Cardiac fibroblast (primary cell): ENCODE data around the gene PODXL.

ENCODE experiments used
- DNase-seq, 2 donors: peaks; one replicate each; pipeline versions ENCODE4 v3.0.0 to v3.0.0-alpha.2; 2010; ENCODE audit warnings: low read depth in 2 of 2
- H3K4me3 ChIP-seq, 2 donors: replicated peaks in 1 of 2; 1 replicate in 1 of 2; 2 replicates in 1 of 2; pipeline ENCODE4 v1.5.1; 2011; ENCODE audit warnings: low read depth in 2 of 2, low read length in 2 of 2, mild to moderate bottlenecking in 2 of 2, moderate library complexity in 1 of 2
- TF ChIP-seq, protein P1 (sequence below): IDR thresholded peaks from one replicate; pipeline ENCODE4 v1.5.1; 2011; ENCODE audit warnings: low read depth, mild to moderate bottlenecking, low read length, inconsistent platforms

Gene PODXL

DNA sequence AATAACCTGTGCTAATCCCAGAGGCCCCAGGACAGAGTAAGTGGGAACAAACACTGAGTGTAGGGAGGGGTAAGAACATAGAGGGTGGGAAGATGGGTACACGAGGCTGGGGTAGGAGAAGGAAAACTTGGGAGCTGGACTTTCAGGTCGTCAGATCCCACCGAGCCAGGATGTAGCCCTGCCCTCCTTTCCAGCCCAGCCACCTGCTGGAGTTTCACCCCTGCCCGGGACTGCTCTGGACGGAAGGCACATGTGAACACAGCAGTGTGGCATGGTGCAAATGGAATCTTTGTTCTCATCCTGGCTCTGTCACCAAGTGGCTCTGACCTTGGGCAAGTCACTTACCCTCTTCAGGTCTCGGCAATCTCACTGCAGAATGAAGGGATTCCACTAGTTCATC is 52.8 kb downstream of the PODXL start:
- no peak overlapping the region for H3K4me3 ChIP-seq
- TF ChIP-seq, protein P1, sequence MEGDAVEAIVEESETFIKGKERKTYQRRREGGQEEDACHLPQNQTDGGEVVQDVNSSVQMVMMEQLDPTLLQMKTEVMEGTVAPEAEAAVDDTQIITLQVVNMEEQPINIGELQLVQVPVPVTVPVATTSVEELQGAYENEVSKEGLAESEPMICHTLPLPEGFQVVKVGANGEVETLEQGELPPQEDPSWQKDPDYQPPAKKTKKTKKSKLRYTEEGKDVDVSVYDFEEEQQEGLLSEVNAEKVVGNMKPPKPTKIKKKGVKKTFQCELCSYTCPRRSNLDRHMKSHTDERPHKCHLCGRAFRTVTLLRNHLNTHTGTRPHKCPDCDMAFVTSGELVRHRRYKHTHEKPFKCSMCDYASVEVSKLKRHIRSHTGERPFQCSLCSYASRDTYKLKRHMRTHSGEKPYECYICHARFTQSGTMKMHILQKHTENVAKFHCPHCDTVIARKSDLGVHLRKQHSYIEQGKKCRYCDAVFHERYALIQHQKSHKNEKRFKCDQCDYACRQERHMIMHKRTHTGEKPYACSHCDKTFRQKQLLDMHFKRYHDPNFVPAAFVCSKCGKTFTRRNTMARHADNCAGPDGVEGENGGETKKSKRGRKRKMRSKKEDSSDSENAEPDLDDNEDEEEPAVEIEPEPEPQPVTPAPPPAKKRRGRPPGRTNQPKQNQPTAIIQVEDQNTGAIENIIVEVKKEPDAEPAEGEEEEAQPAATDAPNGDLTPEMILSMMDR = no peak
- no peak for DNase-seq

DNA sequence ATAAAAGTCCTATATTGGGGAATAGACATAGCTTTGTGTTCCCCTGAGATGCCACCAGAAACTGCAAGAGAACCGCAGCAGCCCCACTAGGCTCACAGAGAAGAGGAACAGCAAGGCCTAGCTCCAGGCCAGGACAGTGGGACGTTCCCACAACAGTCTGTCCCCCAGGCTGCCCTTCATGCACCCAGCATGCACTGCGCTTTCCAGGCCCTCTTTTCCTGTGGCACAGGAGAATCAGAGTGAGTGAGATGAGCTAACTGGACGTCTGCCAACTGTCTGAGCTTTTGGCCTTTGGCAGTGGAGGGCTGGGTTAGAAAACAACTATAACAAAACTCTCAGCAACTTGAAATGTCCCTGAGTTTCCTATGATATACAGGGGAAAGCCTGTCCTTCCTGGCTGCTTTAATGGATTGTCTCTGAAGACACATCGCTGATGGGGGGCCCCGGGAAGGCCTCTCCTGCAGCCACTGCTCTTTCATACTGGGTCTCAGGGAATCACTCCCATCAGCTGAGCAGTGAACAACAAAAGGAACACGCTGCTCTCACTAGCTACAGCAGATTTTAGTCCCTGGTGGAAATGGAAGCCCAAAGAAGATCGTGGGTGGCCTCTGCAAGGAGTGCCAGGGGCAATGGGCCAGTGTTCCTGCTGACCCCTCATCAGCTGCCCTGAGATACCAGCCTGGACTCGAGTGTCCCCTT is 53.5 kb downstream of the PODXL start:
- TF ChIP-seq, protein P1 = no peak
- no peak overlapping the region for H3K4me3 ChIP-seq
- peak; percentile 67 to 70 for DNase-seq

DNA sequence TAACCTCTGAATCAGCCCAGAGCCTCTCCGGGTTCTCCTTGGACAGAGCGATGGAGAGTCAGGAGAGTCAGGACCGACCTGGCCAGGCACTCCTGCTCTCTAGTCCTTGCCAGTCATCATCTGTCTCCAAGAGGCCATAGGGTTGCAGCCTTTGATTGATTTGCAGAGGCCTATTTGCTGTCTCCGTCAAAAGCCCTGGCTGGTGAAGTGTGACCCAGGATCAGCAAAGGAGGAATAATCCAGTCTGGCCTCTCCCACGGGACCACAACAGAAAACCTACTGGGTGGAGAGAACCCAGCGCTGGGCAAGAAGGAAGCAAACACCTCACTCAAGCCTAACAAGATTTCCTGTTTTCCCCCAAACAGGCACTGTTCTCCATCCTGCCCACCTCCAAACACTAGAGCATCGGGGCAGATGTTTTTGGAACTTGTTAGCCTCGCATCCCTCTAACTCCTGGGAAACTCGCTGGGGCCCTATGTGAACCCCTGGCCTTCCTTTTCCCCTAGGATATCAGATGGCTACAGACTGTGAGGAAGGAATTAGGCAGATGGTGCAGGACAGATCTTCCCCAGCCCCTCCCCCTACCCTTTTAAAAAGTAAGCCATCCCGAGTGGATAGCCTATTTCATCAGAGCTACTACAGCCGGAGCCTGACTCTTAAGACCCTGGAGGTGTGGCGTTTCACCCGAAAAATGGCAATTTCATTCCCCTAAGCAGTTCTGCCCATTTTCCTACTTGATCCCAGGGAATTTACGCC is 54.3 kb downstream of the PODXL start:
- TF ChIP-seq, protein P1 = no peak
- DNase-seq = no peak
- H3K4me3 ChIP-seq = no peak overlapping the region

DNA sequence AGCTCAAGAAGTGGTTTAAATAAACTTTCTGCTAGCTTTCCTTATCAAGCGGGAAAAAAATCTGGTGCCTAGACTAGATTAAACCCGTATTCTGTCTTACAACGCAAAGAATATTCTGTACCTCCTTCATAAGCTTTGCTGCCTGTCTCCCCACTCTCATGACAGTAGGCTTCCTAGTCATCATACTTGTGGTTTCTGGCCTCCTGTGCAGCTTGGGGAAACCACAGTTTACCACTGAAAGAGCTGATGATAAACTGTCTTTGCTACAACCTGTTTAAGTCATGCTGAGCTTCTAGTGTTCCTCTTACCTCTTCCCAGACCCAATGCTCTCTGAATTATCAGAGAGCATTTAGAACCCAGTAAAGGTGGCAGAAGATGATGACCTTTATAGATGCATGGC is 55.0 kb downstream of the PODXL start:
- DNase-seq = peak; percentile 48 to 66
- TF ChIP-seq, protein P1 = no peak
- no peak overlapping the region for H3K4me3 ChIP-seq

DNA sequence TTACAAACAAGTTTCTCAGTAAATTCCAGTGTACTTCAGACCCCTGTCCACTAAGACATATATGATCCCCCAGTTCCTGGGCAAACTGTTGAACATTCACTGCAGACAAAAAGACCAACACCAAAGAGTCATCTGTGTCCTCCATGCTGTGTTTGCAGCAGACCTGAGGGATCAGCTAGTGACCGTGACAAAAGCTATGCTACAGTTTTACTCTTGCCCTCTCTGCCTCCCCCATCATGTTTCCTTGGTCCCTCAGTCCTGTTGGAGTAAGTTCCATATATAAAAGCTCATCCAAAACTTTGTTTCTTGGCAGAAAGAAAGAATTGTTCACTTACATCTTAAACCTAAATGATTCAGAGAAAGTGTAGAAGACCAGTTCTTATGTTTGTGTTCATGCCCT is 56.1 kb downstream of the PODXL start:
- no peak overlapping the region for H3K4me3 ChIP-seq
- TF ChIP-seq, protein P1 = no peak
- DNase-seq = no peak

DNA sequence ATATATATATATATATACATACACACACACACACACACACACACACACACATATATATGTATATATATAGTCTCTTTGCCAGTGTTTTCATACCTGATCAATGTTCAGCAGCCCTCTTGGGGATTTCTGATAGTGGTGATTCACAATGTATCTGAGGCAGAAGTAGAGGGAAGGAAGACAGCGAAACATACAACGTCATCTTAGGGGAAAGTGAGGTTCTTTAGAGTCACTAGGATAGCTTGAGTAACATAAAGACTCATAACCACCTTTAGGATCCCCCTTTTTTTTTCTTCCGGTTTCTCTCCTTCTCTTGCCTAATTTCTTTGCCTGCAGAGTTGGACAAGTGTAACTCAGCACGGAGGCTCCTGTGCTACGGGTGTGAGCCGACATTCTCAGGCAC is 56.6 kb downstream of the PODXL start:
- TF ChIP-seq, protein P1 = no peak
- DNase-seq = no peak

More for the DNA sequence above, 56.6 kb downstream of the PODXL start:
- H3K4me3 ChIP-seq = no peak overlapping the region
